Stimulated activated CD4-positive, alpha-beta T cell treated with anti-CD3 and anti-CD28 coated beads, TNF-alpha, amount 100 ng/mL, for 4 hours (primary cell): ENCODE measurements around the gene PEMT.

ENCODE experiments used
- DNase-seq, 3 experiments: peaks; one replicate each; pipeline ENCODE4 v3.0.0-alpha.2; 2020; ENCODE audit warnings: low read depth in 3 of 3

The PEMT gene

DNA sequence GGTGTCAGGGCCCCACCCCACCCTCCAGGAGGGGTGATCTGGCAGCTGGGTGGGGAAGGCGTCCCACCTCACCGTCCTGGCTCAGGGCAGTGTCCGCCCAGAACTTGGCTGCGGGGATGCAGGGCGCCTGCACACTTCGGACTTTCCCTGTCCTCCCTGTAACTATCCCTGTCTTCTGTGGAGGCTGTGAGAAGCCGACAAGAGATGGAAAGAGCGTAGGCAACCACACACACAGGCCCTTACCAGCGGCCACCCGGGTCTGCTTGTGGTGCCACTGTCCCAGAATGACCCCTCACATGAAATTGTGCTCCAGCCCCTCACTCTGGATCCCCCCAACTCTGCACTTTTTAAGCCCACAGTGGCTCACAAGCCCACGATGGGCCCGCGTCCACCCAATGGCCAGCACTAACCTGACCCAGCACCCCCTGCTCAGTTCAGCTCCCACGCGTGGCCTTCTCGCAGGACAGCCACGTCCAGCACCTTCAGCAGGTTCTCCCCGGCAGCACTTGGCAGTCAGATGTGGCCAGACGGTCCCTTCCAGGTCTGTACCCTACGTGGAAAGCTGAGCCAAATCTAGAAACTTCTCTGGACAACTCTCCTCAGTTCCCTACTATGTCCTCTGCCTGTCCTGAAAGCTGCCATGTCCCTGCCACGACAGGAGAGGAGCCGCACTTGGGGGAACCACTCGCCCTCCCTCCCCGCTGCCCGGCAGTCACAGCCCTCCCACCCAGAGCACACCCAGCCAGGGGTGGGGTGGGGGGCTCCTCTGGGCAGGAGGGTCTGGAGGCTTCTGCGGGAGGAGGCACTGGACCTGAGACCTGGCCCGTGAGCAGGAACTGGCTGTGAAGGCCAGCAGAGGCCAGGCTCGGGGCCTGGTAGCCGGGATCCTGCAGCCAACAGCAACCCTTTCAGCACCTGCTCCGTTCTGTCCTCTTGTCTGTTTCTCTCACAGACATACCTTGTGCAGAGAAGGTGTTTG, 38.0 kb downstream of the PEMT start:
- DNase-seq, result no peak

DNA sequence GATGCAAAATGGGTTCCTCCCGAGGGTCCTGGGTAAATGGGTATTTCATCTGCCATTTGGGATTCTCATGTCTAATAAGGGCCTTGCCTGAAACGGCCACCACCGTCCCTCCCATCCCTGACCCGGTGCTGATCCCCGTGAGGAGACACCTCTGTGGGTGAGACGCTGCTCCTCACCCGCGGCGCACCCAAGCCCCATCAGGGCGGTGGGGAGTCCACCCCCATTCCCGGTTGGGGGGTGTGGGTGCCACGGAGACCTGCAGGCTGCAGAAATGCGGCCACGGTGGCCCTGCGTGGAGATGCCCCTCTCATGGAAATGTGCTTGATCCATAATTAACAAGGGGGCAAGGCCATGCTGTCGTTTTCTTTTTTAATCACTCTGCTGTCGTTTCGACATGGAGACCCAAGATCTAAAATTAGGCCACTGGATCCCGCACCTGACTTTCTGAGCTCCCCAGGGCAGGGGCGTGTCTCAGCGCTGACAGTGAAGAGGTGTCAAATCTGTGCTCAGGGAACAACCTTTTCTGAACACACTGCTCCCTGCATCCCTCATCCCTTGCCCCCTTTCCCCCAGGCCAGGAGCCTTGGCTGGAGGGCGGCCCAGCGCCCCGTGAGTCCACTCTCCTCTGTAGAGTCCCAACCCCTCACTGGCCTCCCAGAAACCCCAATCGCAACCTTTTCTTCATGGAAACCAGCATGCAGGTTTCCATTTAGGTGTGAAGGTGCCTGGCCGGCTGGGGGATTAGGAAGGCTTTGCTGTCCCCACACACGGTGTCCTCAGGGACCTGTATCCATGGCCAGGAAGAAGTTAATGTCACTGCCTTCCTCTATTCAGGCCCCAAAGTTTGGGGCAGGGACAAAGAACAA, 38.9 kb downstream of the PEMT start:
- DNase-seq, result no peak

DNA sequence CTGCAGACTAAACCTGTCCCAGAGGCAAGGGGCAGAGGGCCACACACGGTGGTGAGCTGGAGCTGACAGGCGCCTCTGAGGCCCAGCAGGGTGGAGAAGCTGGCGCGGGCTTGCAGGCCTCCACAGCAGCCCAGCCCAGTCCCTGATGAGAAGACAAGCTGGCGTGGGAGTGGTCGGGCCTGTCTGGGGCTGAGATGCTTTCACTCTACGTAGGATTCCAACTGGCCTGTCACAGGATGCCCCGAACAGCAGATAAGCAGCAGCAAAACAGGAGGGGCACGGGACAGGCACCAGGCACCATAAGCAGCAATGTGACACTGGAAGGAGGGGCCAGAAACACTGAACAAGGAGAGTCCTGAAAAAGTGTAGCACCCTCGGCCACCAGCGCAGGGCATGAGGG, 40.1 kb downstream of the PEMT start:
- DNase-seq, result no peak

- DNase-seq, result no peak
These were observed 41.7 kb downstream of the PEMT start for GRCh38 chr17:17549732-17550366.

- DNase-seq, result no peak
These were observed 43.5 kb downstream of the PEMT start for GRCh38 chr17:17548044-17548443.

- no peak for DNase-seq
These were observed 44.2 kb downstream of the PEMT start for GRCh38 chr17:17547210-17547764.

DNA sequence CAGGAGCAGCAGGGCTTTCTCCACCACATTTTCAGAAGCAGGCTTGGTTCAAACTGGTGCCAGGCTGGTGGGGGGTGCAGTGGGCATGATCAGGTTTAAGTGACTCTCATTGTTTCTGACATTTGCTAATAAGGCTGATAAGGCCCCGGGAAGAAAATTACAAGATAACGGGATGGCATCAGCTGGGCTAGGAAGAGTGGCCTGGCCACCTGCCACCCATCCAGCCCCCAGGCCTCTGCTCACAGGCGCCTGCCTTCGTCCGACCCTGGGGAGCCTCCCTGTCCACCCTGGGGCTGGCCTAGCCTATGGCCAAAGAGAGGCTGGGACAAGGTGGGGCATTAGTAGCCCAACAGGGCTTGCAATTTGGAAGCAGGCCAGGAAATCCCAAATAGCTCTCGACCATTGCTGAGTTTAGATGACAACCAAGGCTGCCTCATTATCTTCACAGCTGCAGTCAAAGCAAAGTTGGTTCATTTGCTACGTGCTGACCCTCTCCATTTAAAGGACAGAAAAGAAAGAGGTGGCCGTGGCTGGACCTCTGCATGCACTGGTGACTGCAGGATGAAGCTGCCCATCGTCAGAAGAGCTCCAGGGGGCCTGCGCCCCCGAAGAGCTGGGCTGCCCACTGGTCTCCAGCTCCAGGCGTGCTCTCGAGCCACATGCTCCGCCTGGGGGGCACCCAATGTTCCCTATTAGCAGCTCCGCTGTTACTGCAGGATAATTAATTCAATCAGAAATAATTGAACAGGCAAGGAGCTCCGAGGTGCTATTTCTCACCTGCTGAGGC, 44.9 kb downstream of the PEMT start:
- DNase-seq, result no peak

- no peak for DNase-seq
These were observed 45.5 kb downstream of the PEMT start for GRCh38 chr17:17545984-17546383.

- no peak for DNase-seq
These were observed 46.3 kb downstream of the PEMT start for GRCh38 chr17:17545031-17545820.

GRCh38 chr17:17542906-17543635, 48.4 kb downstream of the PEMT start:
- DNase-seq, result no peak

GRCh38 chr17:17541640-17542001, 49.9 kb downstream of the PEMT start:
- no peak for DNase-seq

DNA sequence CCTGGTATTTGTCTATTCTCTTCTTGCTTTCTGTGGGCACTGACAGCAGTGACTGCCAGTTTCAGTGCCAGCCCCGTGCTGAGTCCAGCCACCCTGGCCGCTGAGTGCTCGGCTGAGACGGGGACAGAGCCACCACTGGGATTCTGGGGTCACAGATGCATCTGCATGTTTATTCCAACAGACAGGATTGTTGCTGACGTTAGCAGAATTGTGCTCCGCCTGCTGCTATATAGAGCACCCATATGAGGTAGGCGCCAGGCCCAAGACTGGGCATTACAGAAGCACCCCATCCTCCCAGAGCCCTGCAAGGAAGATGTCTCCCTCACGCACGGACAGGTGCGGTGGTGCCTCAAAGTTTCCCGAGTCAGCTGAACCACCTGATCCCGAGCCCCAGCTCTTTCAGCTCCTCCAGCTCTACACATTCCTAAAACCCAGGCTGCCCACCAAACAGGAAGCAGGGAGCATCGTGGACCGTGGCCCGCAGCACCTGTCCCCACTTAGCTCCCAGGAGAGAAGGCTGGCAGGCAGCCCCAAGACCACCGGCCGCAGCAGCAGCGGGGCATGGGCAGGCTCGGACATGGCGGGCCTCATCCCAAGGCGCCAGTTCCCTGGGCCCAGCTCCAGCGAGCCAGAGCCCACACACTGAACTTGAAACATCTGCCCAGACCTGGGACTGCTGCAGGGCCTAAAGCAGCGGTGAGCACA, 50.4 kb downstream of the PEMT start:
- DNase-seq, result no peak

- no peak for DNase-seq
These were observed 51.1 kb downstream of the PEMT start for GRCh38 chr17:17540278-17540906.

DNA sequence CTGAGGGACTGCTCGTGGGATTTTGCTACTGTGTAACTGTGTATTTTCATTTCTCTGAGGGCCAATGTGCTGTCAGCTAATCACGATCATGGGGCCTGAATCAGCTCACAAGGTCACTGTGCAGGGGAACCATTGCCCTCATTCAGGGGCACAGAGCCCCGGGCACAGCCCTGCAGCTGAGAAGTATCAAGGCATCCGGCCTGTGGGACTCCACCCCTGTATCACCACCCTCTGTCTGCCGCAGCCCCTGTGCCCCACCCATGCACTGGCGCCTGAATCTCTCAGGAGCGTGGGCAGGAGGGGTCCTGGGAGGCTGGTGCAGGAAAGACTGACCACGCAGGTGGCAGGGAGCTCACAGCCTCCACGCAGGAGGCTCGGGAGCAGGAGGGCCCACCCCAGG, 51.9 kb downstream of the PEMT start:
- no peak for DNase-seq

DNA sequence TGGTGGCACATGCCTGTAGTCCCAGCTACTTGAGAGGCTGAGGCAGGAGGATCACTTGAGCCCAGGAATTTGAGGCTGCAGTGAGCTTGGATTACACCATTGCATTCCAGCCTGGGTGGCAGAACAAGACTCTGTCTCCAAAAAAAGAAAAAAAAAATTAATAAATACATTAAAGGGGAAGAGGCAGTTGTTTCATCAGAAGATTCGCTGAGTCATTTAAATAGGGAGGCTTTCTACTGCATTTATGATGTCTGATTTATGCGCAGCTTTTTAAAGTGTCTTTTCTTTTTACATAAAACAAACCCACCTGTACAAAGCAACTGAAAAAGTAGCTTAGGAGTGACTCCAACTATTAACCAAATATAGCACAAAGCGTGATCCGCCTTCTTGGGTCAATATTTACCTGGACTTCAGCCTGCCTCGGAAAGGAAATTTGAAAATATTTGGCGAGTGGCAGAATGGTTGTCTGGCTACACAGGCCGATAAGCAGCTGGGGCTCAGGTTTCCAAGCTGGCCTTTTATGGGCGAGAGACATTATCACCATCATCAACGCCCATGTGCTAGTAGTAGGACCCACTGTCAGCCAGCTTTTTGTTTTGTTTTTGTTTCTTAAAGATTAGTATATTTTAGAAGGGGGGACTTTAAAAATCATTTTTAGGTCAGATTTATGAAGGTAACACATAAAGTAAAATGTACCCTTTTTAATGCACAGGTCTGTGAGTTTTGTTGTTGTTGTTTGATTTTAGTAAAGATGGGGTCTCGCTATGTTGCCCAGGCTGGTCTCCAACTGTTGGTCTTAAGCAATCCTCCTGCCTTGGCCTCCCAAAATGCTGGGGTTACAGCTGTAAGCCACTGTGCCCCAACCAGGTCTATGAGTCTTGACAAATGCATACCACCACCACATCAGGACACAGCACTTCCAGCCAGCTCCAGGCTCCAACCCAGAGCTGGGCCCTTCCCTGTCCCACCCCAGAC, 52.8 kb downstream of the PEMT start:
- no peak for DNase-seq

DNA sequence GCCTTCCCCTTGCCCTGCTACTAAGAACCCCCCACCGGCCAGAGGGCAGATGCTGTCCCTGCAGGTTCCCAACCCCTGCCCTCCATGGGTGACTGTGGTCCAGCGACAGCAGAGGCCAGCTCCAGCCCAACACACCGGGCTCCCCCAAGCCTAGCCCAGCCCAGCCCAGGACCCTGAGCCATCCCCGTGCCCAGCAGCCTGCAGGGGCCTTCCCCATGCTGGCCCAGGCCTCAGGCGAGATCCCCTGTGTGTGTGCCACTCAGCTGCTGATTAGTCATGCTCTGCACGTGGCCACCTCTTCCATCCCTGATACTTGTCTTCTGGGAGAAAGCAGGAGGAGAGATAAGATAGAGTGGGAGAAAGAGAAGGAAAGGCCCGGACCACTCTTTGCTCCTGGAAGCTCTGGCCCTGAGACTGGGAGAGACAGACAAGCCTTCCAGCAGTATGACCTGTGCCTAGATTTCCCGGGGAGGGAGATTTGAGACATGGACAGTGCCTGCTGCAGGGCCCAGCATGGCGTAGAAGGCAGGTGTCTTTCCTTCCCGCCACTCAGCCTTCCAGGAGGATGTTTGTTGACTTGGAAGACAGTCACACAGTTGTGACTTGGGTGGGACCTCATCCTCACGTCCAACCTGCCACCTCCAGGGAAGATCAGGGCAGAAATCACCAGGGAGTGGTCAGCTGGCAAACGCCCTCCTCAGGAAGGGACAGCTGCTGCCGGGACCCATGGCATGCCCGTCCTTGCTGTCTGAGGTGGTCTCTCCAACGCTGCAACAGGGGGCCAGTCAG, 54.0 kb downstream of the PEMT start:
- no peak for DNase-seq
